HG03039 (cell line): ENCODE measurements around the gene DMD.
"Not testable (repeated sequence)": the region's sequence is repeated elsewhere in the genome, so short reads cannot be mapped to it uniquely, and the experiment has no call there.

Experiments
- ATAC-seq: cut with Tn5 transposase; IDR thresholded peaks from one replicate; pipeline ENCODE4 v1.9.1; 2021; ENCODE audit warnings: mild to moderate bottlenecking, moderate library complexity; ENCODE audit not compliant: unreplicated experiment

DMD gene

GRCh38 chrX:32289356-32289755 lies 922.0 kb downstream of the DMD start:
- ATAC-seq, result no peak

- no peak for ATAC-seq
Measured at GRCh38 chrX:32281853-32282252, 929.5 kb downstream of the DMD start.

- no peak for ATAC-seq
Measured at GRCh38 chrX:32280921-32281320, 930.4 kb downstream of the DMD start.

- ATAC-seq, result no peak
Measured at GRCh38 chrX:32280489-32280888, 930.9 kb downstream of the DMD start.

GRCh38 chrX:32276153-32276552 lies 935.2 kb downstream of the DMD start:
- no peak for ATAC-seq

GRCh38 chrX:32269866-32270265 lies 941.5 kb downstream of the DMD start:
- ATAC-seq, result no peak

GRCh38 chrX:32268207-32268606 lies 943.1 kb downstream of the DMD start:
- no peak for ATAC-seq

- no peak for ATAC-seq
Measured at GRCh38 chrX:32267796-32268195, 943.6 kb downstream of the DMD start.

- ATAC-seq, result not testable (repeated sequence)
Measured at GRCh38 chrX:32246675-32247074, 964.7 kb downstream of the DMD start.

- ATAC-seq, result no peak
Measured at GRCh38 chrX:32195611-32196010, 1015.7 kb downstream of the DMD start.

GRCh38 chrX:32191316-32191715 lies 1020.0 kb downstream of the DMD start:
- ATAC-seq, result no peak

GRCh38 chrX:32185160-32185559 lies 1026.2 kb downstream of the DMD start:
- no peak for ATAC-seq

GRCh38 chrX:32183066-32183465 lies 1028.3 kb downstream of the DMD start:
- ATAC-seq, result no peak

GRCh38 chrX:32176510-32176909 lies 1034.8 kb downstream of the DMD start:
- no peak for ATAC-seq

GRCh38 chrX:32170481-32170880 lies 1040.9 kb downstream of the DMD start:
- ATAC-seq, result no peak

GRCh38 chrX:32155044-32155638 lies 1056.2 kb downstream of the DMD start:
- no peak for ATAC-seq

- ATAC-seq, result no peak
Measured at GRCh38 chrX:32153585-32153984, 1057.8 kb downstream of the DMD start.

GRCh38 chrX:32150141-32150540 lies 1061.2 kb downstream of the DMD start:
- no peak for ATAC-seq

- no peak for ATAC-seq
Measured at GRCh38 chrX:32141841-32142240, 1069.5 kb downstream of the DMD start.

GRCh38 chrX:32139476-32139875 lies 1071.9 kb downstream of the DMD start:
- no peak for ATAC-seq

GRCh38 chrX:32137525-32137924 lies 1073.8 kb downstream of the DMD start:
- ATAC-seq, result no peak

GRCh38 chrX:32126997-32127396 lies 1084.4 kb downstream of the DMD start:
- no peak for ATAC-seq

- ATAC-seq, result no peak
Measured at GRCh38 chrX:32118832-32119231, 1092.5 kb downstream of the DMD start.
